Transverse colon (tissue), 4 donors: ENCODE data around the gene HIGD1A. TPM values are rescaled to one million over a fixed set of nuclear protein-coding genes. Genes with fewer than 3 reads are reported as not detected.

Experiments
- DNase-seq: peaks from one replicate; pipeline ENCODE4 v3.0.0-alpha.2; 2019
- H3K27ac ChIP-seq, 4 donors: fragments of 200-600 bp; sonication (generic); 2 replicates each; pipeline ENCODE4 v1.5.1; 2016 to 2018; ENCODE audit warnings: inconsistent platforms in 4 of 4
- H3K27me3 ChIP-seq: fragments of 200-600 bp; sonication (generic); 2 replicates; pipeline ENCODE4 v1.5.1; 2017; ENCODE audit warnings: inconsistent platforms
- H3K36me3 ChIP-seq, 4 donors: fragments of 200-600 bp; sonication (generic); 2 replicates each; pipeline ENCODE4 v1.5.1; 2017 to 2019; ENCODE audit warnings: inconsistent platforms in 4 of 4
- H3K4me1 ChIP-seq, 4 donors: fragments of 200-600 bp; sonication (generic); 2 replicates each; pipeline ENCODE4 v1.5.1; 2017 to 2020; ENCODE audit warnings: inconsistent platforms in 4 of 4
- H3K4me3 ChIP-seq, 4 donors: fragments of 200-600 bp; sonication (generic); 1 replicate in 1 of 4; 2 replicates in 3 of 4; pipeline versions ENCODE4 v1.5.1 to v1.6.1; 2017 to 2019; ENCODE audit warnings: inconsistent platforms in 4 of 4
- H3K9me3 ChIP-seq, 2 donors: fragments of 200-600 bp; sonication (generic); 2 replicates each; pipeline ENCODE4 v1.5.1; 2017 to 2019; ENCODE audit warnings: inconsistent platforms in 2 of 2
- CTCF ChIP-seq, 5 experiments: fragments of 200-600 bp in 3 of 5; fragments of 450-650 bp in 2 of 5; sonication (generic) in 3 of 5; IDR thresholded peaks; 1 replicate in 2 of 5; 2 replicates in 3 of 5; pipeline ENCODE4 v1.5.1; 2016 to 2017; ENCODE audit warnings: antibody characterized with exemption in 5 of 5, inconsistent platforms in 3 of 5, mild to moderate bottlenecking in 2 of 5, moderate library complexity in 1 of 5
- EP300 ChIP-seq: sonication (generic); formaldehyde crosslinking; IDR thresholded peaks from one replicate; pipeline ENCODE4 v1.6.1; 2017; ENCODE audit warnings: antibody characterized with exemption, low read depth
- POLR2A ChIP-seq: fragments of 450-650 bp; IDR thresholded peaks from one replicate; pipeline ENCODE4 v1.6.1; 2016; ENCODE audit warnings: antibody characterized with exemption, mild to moderate bottlenecking, moderate library complexity
- POLR2AphosphoS5 ChIP-seq, 3 donors: sonication (generic); formaldehyde crosslinking; IDR thresholded peaks; one replicate each; pipeline ENCODE4 v1.6.1; 2016; ENCODE audit warnings: antibody characterized with exemption in 3 of 3
- WGBS, 2 donors: methylation state at CpG; one replicate each; pipeline ENCODE4 v1.1.5; 2018; ENCODE audit warnings: low coverage in 1 of 2; 5-methylcytosine and 5-hydroxymethylcytosine counted together
- in situ Hi-C, 4 donors: fragments of 200-750 bp; cut with MboI; loops; one replicate each; pipeline versions ENCODE4 v1.15.0 to v1.15.1; 2017; ENCODE audit warnings: low sequenced_read_pairs in 3 of 4, low pct_ligation_motif_present in 1 of 4, low pct_unique_long_range_greater_than_20kb in 1 of 4
- intact Hi-C: fragments of 100-400 bp; cut with DNase I; formaldehyde crosslinking; loops from one replicate; pipeline ENCODE4 v1.15.1; 2023; ENCODE audit warnings: low total_unique reads
- total RNA-seq, 4 donors: library from RNA; depleted of rRNA; stranded (reverse); fragments of >200 nt; gene quantifications; one replicate each; pipeline ENCODE4 v1.1.0, GENCODE V29; 2016

Gene HIGD1A
- total RNA-seq, 4 donors from 2014 or later: 41.4 to 518 (median 379) TPM

DNA sequence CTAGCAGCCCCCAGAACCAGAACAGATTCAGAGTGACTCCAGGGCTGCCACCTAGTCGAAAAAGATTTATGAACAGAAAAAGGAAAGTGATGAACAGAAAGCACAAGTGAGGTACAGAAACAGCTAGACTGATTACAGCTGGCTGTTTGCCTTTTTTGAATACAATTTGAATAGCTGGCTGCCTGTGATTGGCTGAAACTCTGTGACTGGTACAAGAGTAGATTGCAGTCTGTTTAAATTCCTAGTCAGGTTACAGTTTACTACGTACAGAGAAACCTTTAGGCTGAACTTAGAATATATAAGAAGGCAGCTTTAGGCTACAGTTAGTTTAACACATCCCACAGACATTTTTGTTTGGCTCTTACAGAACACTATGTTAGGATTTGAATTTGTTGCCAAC lies 41.3 kb downstream of the HIGD1A start:
- Histone ChIP-seq H3K27ac (no peak overlapping the region), H3K36me3 (no peaks in the 10 kb centered on the region), H3K4me1 (peaks cover 0 to 15% (median 5%) of the 10 kb centered on the region in 4 donors), H3K27me3 (no peaks in the 10 kb centered on the region), H3K9me3 (no peaks in the 10 kb centered on the region), H3K4me3 (no peak overlapping the region)
- in situ Hi-C loops (loop anchor here in 1 of 4 donors (25.0 kb wide), 1 partner anchor 176 kb away; the partner anchor contains the start of genes SEC22C and SS18L2), intact Hi-C loops (no loop called here)
- no peak for DNase-seq
- 44 to 46% methylated on average over 2 of the region's 2 CpGs for WGBS, 2 donors
- TF ChIP-seq POLR2A (no peak), CTCF (IDR thresholded peaks at IDR 0.05) (no peak), EP300 (no peak), POLR2AphosphoS5 (IDR thresholded peaks at IDR 0.05) (no peak)

DNA sequence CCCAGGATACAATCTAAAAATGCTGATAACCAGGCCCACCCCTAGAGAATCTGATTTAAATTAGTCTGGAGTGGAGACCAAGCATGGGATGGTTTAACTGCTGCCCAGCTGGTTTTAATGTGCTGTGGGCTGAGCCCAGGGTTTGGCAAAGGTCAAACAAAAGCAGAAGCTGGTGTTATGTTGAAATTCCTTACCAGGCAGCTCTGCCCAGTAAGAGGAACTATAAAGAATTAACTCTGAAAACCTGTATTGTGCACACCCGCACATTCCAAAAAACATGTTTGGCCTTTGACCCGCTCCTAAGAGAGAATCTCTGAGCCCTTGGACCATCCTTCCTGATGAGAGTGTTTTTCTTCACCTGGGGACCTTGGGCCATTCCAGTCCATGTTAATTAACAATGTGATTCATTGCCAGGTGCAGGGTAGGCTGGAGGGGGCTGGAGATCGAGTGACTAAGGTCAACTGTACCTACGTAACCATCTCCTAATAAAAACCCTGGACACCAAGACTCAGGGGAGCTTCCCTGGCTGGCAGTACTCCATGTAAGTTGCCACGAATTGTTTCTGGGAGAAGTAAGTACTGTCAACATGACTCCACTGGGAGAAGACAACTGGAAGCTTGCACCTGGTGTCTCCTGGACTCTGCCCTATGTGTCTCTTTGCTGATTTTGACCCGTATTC lies 42.1 kb downstream of the HIGD1A start:
- DNase-seq: no peak
- H3K27ac ChIP-seq: no peak overlapping the region
- WGBS, 2 donors: 70% methylated on average over 6 of the region's 6 CpGs; no CpG with 5 or more reads in 1 of the 2 donors
- peaks cover 0 to 15% (median 5%) of the 10 kb centered on the region in 4 donors for H3K4me1 ChIP-seq
- no peaks in the 10 kb centered on the region for H3K27me3 ChIP-seq
- TF ChIP-seq EP300: no peak
- no peak for TF ChIP-seq POLR2AphosphoS5 (IDR thresholded peaks at IDR 0.05)
- TF ChIP-seq CTCF (IDR thresholded peaks at IDR 0.05): no peak
- no peak for TF ChIP-seq POLR2A
- H3K9me3 ChIP-seq: no peaks in the 10 kb centered on the region
- intact Hi-C loops (no loop called here), in situ Hi-C loops (loop anchor here in 1 of 4 donors (25.0 kb wide), 1 partner anchor 175 kb away; the partner anchor contains the start of genes SEC22C and SS18L2)
- no peaks in the 10 kb centered on the region for H3K36me3 ChIP-seq
- H3K4me3 ChIP-seq: no peak overlapping the region

- no peak for DNase-seq
- intact Hi-C loops (no loop called here), in situ Hi-C loops (loop anchor here in 1 of 4 donors (25.0 kb wide), 1 partner anchor 171 kb away; the partner anchor contains the start of genes SEC22C and SS18L2)
- Histone ChIP-seq H3K27me3 (no peaks in the 10 kb centered on the region), H3K4me3 (no peak overlapping the region), H3K4me1 (peaks cover 0 to 17% (median 7%) of the 10 kb centered on the region in 4 donors), H3K27ac (no peak overlapping the region), H3K9me3 (no peaks in the 10 kb centered on the region), H3K36me3 (no peaks in the 10 kb centered on the region)
- WGBS, 2 donors: 86 to 87% methylated on average over 6 to 11 of the region's 11 CpGs
- TF ChIP-seq CTCF (IDR thresholded peaks at IDR 0.05): no peak
Observed at GRCh38 chr3:42758126-42758525, 46.2 kb downstream of the HIGD1A start.

- Histone ChIP-seq H3K36me3 (no peaks in the 10 kb centered on the region), H3K9me3 (no peaks in the 10 kb centered on the region), H3K4me3 (no peak overlapping the region), H3K27ac (peak overlapping the region in 2 of 4 donors; percentile 7 to 31), H3K27me3 (no peaks in the 10 kb centered on the region), H3K4me1 (peaks cover 0 to 7% (median 2%) of the 10 kb centered on the region in 4 donors)
- DNase-seq: no peak
- TF ChIP-seq EP300: no peak
- TF ChIP-seq POLR2AphosphoS5 (IDR thresholded peaks at IDR 0.05): no peak
- TF ChIP-seq POLR2A: no peak
- TF ChIP-seq CTCF (IDR thresholded peaks at IDR 0.05): no peak
- in situ Hi-C loops (loop anchor here in 1 of 4 donors (25.0 kb wide), 1 partner anchor 169 kb away; the partner anchor contains the start of genes SEC22C and SS18L2), intact Hi-C loops (no loop called here)
- WGBS, 2 donors: 92 to 93% methylated on average over 5 to 6 of the region's 6 CpGs
Observed at GRCh38 chr3:42756681-42757213, 47.5 kb downstream of the HIGD1A start.
